ENCODE data around the gene COG5.

- TF ChIP-seq GATA2 (IDR thresholded peaks at IDR 0.05; ENCODE audit: low read depth, low read length) (no peak), GATA3 (IDR thresholded peaks at IDR 0.05; ENCODE audit: low read depth, low read length) (no peak)
Measured at GRCh38 chr7:107381453-107381852, 182.3 kb downstream of the COG5 start.
